Chondrocyte (in vitro differentiated cells): ENCODE measurements around the gene SNN. TPM values are rescaled to one million over a fixed set of nuclear protein-coding genes. Genes with fewer than 3 reads are reported as not detected.
A peak's percentile ranks its signal among the peaks of the same experiment; 100 is the strongest.

Source experiments
- DNase-seq: peaks from one replicate; pipeline ENCODE4 v3.0.0; 2021; ENCODE audit warnings: mixed read lengths, low spot score
- H3K27ac Mint-ChIP-seq: one replicate; pipeline ENCODE4 v1.8.0; 2021; ENCODE audit warnings: mild to moderate bottlenecking, moderate library complexity, mixed read lengths; ENCODE audit not compliant: unreplicated experiment
- H3K27me3 Mint-ChIP-seq: 2 replicates; pipeline ENCODE4 v1.8.0; 2021; ENCODE audit warnings: low read depth, mixed read lengths
- H3K36me3 Mint-ChIP-seq: 2 replicates; pipeline ENCODE4 v1.8.0; 2021; ENCODE audit warnings: low read depth, mixed read lengths
- H3K4me1 Mint-ChIP-seq: 2 replicates; pipeline ENCODE4 v1.8.0; 2021; ENCODE audit warnings: low read depth, mild to moderate bottlenecking, mixed read lengths
- H3K4me3 Mint-ChIP-seq: one replicate; pipeline ENCODE4 v1.8.0; 2021; ENCODE audit warnings: mild to moderate bottlenecking, moderate library complexity, mixed read lengths; ENCODE audit not compliant: unreplicated experiment
- H3K9me3 Mint-ChIP-seq: 2 replicates; pipeline ENCODE4 v1.8.0; 2021; ENCODE audit warnings: low read depth, mixed read lengths
- total RNA-seq: library from RNA; stranded (reverse); gene quantifications from 3 replicates; pipeline ENCODE4 v1.2.1, GENCODE V29; 2021
- TF ChIP-seq, protein P1 (sequence below): fragments of 200-600 bp; sonication (generic); IDR thresholded peaks from 2 replicates; pipeline ENCODE4 v1.5.0; 2021; ENCODE audit warnings: antibody characterized with exemption, mild to moderate bottlenecking, moderate library complexity

Gene SNN
- total RNA-seq, 1 donor from 2014 or later = 15.3 TPM

DNA sequence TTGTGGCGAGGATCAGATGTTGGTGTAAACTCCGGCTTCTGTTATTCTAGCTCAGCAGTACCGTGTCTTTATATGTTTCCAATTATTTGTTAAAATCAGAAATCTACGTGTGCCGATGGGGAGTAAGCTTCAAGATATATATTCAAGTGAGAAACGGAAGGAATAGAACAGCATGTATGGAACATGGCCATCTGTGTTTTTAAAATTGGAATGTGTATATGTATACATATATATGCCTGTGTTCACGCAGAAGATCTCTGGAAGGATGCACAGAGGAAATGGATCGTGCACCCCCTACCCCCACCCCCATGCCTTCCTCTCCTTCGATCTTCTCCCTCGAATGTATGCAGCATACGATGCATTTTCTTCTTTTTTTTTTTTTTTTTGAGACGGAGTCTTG lies 7.7 kb upstream of the SNN start:
- no peak for DNase-seq
- H3K27me3 Mint-ChIP-seq = no peaks in the 10 kb centered on the region
- H3K4me1 Mint-ChIP-seq = peaks cover 10% of the 10 kb centered on the region
- H3K27ac Mint-ChIP-seq = no peak overlapping the region
- no peaks in the 10 kb centered on the region for H3K36me3 Mint-ChIP-seq
- TF ChIP-seq, protein P1, sequence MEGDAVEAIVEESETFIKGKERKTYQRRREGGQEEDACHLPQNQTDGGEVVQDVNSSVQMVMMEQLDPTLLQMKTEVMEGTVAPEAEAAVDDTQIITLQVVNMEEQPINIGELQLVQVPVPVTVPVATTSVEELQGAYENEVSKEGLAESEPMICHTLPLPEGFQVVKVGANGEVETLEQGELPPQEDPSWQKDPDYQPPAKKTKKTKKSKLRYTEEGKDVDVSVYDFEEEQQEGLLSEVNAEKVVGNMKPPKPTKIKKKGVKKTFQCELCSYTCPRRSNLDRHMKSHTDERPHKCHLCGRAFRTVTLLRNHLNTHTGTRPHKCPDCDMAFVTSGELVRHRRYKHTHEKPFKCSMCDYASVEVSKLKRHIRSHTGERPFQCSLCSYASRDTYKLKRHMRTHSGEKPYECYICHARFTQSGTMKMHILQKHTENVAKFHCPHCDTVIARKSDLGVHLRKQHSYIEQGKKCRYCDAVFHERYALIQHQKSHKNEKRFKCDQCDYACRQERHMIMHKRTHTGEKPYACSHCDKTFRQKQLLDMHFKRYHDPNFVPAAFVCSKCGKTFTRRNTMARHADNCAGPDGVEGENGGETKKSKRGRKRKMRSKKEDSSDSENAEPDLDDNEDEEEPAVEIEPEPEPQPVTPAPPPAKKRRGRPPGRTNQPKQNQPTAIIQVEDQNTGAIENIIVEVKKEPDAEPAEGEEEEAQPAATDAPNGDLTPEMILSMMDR = no peak
- no peak overlapping the region for H3K4me3 Mint-ChIP-seq
- H3K9me3 Mint-ChIP-seq = no peaks in the 10 kb centered on the region

DNA sequence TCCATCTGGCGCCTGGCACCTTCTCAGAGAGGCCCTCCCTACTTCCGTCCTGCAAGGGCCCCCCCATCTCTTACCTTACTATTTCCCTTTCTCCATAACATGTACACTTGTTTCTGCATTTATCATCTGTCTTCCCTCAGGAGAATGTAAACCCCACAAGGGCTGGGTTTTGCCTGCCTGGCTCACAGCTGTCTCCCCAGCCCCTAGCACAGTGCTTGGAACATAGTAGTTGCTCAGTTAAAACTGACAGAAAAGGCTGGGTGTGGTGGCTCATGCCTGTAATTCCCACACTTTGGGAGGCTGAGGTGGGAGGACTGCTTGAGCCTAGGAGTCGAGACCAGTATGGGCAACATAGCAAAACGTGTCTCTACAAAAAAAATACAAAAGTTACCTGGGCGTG lies 5.7 kb upstream of the SNN start:
- Mint-ChIP-seq H3K4me3 (no peak overlapping the region), H3K27me3 (no peaks in the 10 kb centered on the region), H3K36me3 (no peaks in the 10 kb centered on the region), H3K27ac (no peak overlapping the region), H3K9me3 (no peaks in the 10 kb centered on the region), H3K4me1 (peaks cover 12% of the 10 kb centered on the region)
- TF ChIP-seq, protein P1 = no peak
- DNase-seq = no peak

DNA sequence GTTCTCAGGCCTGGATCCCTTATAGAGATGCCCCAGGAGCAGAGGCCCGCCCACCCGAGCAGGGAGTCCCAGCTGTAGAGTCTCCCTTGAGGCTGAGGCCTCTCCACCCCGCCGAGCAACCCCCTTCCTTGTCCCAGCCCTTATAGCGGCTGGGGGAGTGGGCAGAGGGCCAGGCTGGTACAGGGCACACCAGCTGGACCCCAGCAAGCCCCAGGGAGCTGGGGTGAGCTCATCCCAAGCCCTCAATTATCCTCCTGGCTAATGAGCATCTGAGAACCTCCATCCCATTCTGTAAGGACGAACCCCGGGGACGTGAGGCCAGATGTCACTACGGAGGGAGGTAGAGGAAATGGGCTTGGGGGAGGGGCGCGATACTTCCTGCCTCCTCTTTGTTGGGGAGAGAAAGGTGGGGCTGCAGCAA lies 3.2 kb upstream of the SNN start:
- H3K27me3 Mint-ChIP-seq = no peaks in the 10 kb centered on the region
- DNase-seq = no peak
- H3K9me3 Mint-ChIP-seq = no peaks in the 10 kb centered on the region
- peaks cover 11% of the 10 kb centered on the region for H3K4me1 Mint-ChIP-seq
- no peak overlapping the region for H3K27ac Mint-ChIP-seq
- H3K4me3 Mint-ChIP-seq = no peak overlapping the region
- no peaks in the 10 kb centered on the region for H3K36me3 Mint-ChIP-seq
- TF ChIP-seq, protein P1 = no peak

DNA sequence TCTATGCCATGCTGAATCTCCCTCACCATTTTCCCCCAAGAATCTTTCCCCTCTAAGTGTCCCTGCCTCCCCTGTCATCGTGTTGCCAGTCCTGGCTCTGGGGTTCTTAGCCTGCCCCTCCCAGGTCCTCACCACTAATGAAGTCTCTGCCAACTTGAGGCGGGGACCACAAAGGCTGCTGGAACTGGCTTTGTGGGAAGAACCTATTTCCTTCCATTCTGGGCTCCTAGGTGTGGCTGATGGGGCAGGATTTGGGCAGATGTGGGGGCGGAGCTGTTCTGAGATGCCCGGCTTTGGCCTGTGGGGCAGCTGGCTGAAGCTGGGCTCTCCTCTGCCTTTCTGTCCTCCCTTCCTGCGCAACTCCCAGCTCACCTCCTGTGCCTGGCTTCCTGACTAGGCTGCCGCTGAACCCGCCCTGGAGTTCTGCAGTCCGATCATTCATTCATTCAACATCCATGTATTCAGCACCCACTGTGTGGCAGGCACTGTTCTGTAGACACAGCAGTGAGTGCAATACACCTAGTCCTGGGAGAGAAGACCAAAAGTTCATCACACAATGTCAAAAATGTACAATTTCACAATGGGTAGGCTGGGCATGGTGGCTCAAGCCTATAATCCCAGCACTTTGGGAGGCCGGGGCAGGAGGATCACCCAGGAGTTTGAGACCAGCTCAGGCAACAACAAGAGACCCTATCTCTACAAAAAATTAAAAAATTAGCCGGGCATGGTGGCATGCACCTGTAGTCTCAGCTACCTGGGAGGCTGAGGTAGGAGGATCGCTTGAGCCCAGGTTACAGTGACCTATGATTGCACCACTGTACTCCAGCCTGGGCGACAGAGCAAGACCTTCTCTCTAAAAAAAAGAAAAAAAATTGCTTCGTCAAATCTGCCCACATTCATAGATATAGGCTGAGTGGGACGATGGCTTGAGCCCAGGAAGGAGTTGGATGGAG lies 1.9 kb upstream of the SNN start:
- no peak overlapping the region for H3K4me3 Mint-ChIP-seq
- TF ChIP-seq, protein P1 = no peak
- H3K27me3 Mint-ChIP-seq = no peaks in the 10 kb centered on the region
- no peaks in the 10 kb centered on the region for H3K9me3 Mint-ChIP-seq
- DNase-seq = no peak
- H3K27ac Mint-ChIP-seq = no peak overlapping the region
- peaks cover 17% of the 10 kb centered on the region for H3K4me1 Mint-ChIP-seq
- H3K36me3 Mint-ChIP-seq = no peaks in the 10 kb centered on the region

DNA sequence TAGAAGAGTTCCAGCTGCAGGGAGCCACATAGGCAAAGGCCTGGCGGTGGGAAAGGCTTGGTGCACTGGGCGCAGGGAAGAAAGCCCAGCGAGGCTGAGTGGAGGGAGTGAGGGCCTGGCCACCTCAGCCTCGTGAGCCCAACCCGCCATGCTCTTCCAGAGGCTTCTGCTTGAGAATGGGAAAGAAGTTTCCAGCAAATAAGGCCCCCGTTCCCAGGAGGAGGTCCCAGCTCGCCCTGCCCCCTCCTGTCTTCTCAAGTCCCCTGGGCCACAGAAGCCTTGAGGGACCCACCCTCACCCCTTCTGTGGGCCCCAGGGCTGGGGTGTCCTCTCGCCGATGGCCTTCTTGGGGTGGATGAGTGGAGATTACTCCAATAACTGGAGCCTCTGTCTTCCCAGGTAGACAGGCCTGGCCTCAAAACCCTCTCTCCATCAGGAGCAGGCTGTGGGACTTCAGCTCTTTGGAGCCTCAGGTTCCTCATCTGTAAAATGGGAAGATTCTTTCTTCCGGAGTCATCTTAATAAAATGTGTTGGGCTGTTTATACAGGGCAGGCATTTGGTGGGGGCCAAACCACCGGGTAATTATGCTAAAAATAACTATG lies 933 bp upstream of the SNN start:
- H3K36me3 Mint-ChIP-seq = no peaks in the 10 kb centered on the region
- H3K27me3 Mint-ChIP-seq = no peaks in the 10 kb centered on the region
- H3K4me1 Mint-ChIP-seq = peaks cover 19% of the 10 kb centered on the region
- no peak for DNase-seq
- no peak overlapping the region for H3K27ac Mint-ChIP-seq
- H3K4me3 Mint-ChIP-seq = peak overlapping the region; percentile 47
- no peaks in the 10 kb centered on the region for H3K9me3 Mint-ChIP-seq
- TF ChIP-seq, protein P1 = no peak
